GM12865 (cell line): ENCODE measurements around the gene PDSS2.
A peak's percentile ranks its signal among the peaks of the same experiment; 100 is the strongest.

ENCODE experiments used
- DNase-seq: peaks from one replicate; pipeline ENCODE4 v3.0.0; 2010; ENCODE audit warnings: low read depth
- H3K4me3 ChIP-seq: 2 replicates; pipeline ENCODE4 v1.5.1; 2011; ENCODE audit warnings: mild to moderate bottlenecking, low read depth, low read length, control low read depth
- CTCF ChIP-seq: IDR thresholded peaks from 2 replicates; pipeline ENCODE4 v1.5.1; 2011; ENCODE audit warnings: low read length, control low read depth, low read depth, inconsistent platforms; ENCODE audit not compliant: insufficient read depth; ENCODE audit errors: missing control alignments

The PDSS2 gene

GRCh38 chr6:107470364-107470763 lies 11.0 kb upstream of the PDSS2 start:
- no peak overlapping the region for H3K4me3 ChIP-seq
- no peak for DNase-seq
- TF ChIP-seq CTCF: no peak

GRCh38 chr6:107466062-107466461 lies 6.7 kb upstream of the PDSS2 start:
- no peak for DNase-seq
- no peak overlapping the region for H3K4me3 ChIP-seq
- no peak for TF ChIP-seq CTCF

GRCh38 chr6:107460083-107460631 lies 793 bp upstream of the PDSS2 start:
- no peak for DNase-seq
- no peak for TF ChIP-seq CTCF
- H3K4me3 ChIP-seq: peak overlapping the region; percentile 76

GRCh38 chr6:107458672-107459282 lies 587 bp downstream of the PDSS2 start:
- peak; percentile 56 for DNase-seq
- TF ChIP-seq CTCF: no peak
- peak overlapping the region; percentile 76 for H3K4me3 ChIP-seq

- no peak for TF ChIP-seq CTCF
- no peak for DNase-seq
- no peak overlapping the region for H3K4me3 ChIP-seq
Observed at GRCh38 chr6:107448776-107449175, 10.6 kb downstream of the PDSS2 start.

- no peak for DNase-seq
- no peak for TF ChIP-seq CTCF
- no peak overlapping the region for H3K4me3 ChIP-seq
Observed at GRCh38 chr6:107447663-107448216, 11.6 kb downstream of the PDSS2 start.

- no peak for TF ChIP-seq CTCF
- DNase-seq: no peak
- H3K4me3 ChIP-seq: no peak overlapping the region
Observed at GRCh38 chr6:107444277-107444676, 15.1 kb downstream of the PDSS2 start.
